ENCODE measurements around the gene RAPGEF5. TPM values are rescaled to one million over a fixed set of nuclear protein-coding genes. Genes with fewer than 3 reads are reported as not detected.

Gene RAPGEF5
- total RNA-seq, 1 experiment from 2014 or later, result 5.6 TPM

- POLR2A ChIA-PET (ENCODE audit: unreplicated experiment), result no interaction called here
- TF ChIP-seq EZH2 (IDR thresholded peaks at IDR 0.05; ENCODE audit: low read length, unreplicated experiment) (no peak), CTCF (conservative IDR thresholded peaks at IDR 0.05; ENCODE audit: low read depth, low read length) (no peak), EZH2phosphoT487 (IDR thresholded peaks at IDR 0.05; ENCODE audit: borderline replicate concordance, low read length) (no peak)
- no peaks in the 10 kb centered on the region for H3K27me3 ChIP-seq (ENCODE audit: low read length)
- H3K9ac ChIP-seq (ENCODE audit: low read length), result no peak overlapping the region
- no peak for DNase-seq
- no peak overlapping the region for H3K4me3 ChIP-seq (ENCODE audit: low read length)
- no peak overlapping the region for H2AFZ ChIP-seq (ENCODE audit: low read length)
- no peak for ATAC-seq
- CTCF ChIA-PET, result interaction anchor here (0.7 kb wide), 1 partner anchor 92 kb away, joined by 3 read pairs; no protein-coding TSS in a partner anchor
- H3K79me2 ChIP-seq (ENCODE audit: low read length), result no peaks in the 10 kb centered on the region
- intact Hi-C loops (cut with micrococcal nuclease), result no loop called here
- peaks cover 10% of the 10 kb centered on the region for H3K4me1 ChIP-seq (ENCODE audit: insufficient read depth, low read length)
- no peak overlapping the region for H3K4me2 ChIP-seq (ENCODE audit: low read length)
- no peaks in the 10 kb centered on the region for H4K20me1 ChIP-seq (ENCODE audit: low read length)
- no peaks in the 10 kb centered on the region for H3K9me2 ChIP-seq (replicated peaks; ENCODE audit: low read length)
- H3K27ac ChIP-seq (ENCODE audit: low read length), result no peak overlapping the region
- H3K9me3 ChIP-seq (ENCODE audit: low read length), result no peaks in the 10 kb centered on the region
- no peaks in the 10 kb centered on the region for H3F3A ChIP-seq (ENCODE audit: low read length, unreplicated experiment)
- BruUV-seq (replicated peaks), result no TSS peak
- no peaks in the 10 kb centered on the region for H3K36me3 ChIP-seq (ENCODE audit: low read depth, low read length)
Observed at GRCh38 chr7:22207724-22208225, 149.2 kb downstream of the RAPGEF5 start.

GRCh38 chr7:22205631-22206030 lies 151.3 kb downstream of the RAPGEF5 start:
- H3K4me3 ChIP-seq (ENCODE audit: low read length), result no peak overlapping the region
- ChIA-PET CTCF (interaction anchor here (0.6 kb wide), 1 partner anchor 48 kb away, joined by 3 read pairs; no protein-coding TSS in a partner anchor), POLR2A (ENCODE audit: unreplicated experiment) (no interaction called here)

More at GRCh38 chr7:22205631-22206030, 151.3 kb downstream of the RAPGEF5 start:
- Histone ChIP-seq H3K9me3 (ENCODE audit: low read length) (no peaks in the 10 kb centered on the region), H3K4me2 (ENCODE audit: low read length) (no peak overlapping the region), H3K27me3 (ENCODE audit: low read length) (no peaks in the 10 kb centered on the region), H3K27ac (ENCODE audit: low read length) (no peak overlapping the region), H2AFZ (ENCODE audit: low read length) (no peak overlapping the region), H3K4me1 (ENCODE audit: insufficient read depth, low read length) (peaks cover 10% of the 10 kb centered on the region), H3F3A (ENCODE audit: low read length, unreplicated experiment) (no peaks in the 10 kb centered on the region), H3K9ac (ENCODE audit: low read length) (no peak overlapping the region), H3K36me3 (ENCODE audit: low read depth, low read length) (no peaks in the 10 kb centered on the region), H4K20me1 (ENCODE audit: low read length) (no peaks in the 10 kb centered on the region), H3K79me2 (ENCODE audit: low read length) (no peaks in the 10 kb centered on the region), H3K9me2 (replicated peaks; ENCODE audit: low read length) (no peaks in the 10 kb centered on the region)
- no peak for DNase-seq
- BruUV-seq (replicated peaks), result no TSS peak
- TF ChIP-seq CTCF (conservative IDR thresholded peaks at IDR 0.05; ENCODE audit: low read depth, low read length) (no peak), EZH2 (IDR thresholded peaks at IDR 0.05; ENCODE audit: low read length, unreplicated experiment) (no peak), EZH2phosphoT487 (IDR thresholded peaks at IDR 0.05; ENCODE audit: borderline replicate concordance, low read length) (no peak)
- intact Hi-C loops (cut with micrococcal nuclease), result no loop called here
- ATAC-seq, result no peak

Data from PC-3 (cell line).